CD4-positive, alpha-beta T cell treated with Interleukin-15 for 4 hours (primary cell): Measurements from ENCODE around the gene AARS2.

Source experiments
- DNase-seq: peaks from one replicate; pipeline ENCODE4 v3.0.0-alpha.2; 2020; ENCODE audit warnings: low spot score

The AARS2 gene

DNA sequence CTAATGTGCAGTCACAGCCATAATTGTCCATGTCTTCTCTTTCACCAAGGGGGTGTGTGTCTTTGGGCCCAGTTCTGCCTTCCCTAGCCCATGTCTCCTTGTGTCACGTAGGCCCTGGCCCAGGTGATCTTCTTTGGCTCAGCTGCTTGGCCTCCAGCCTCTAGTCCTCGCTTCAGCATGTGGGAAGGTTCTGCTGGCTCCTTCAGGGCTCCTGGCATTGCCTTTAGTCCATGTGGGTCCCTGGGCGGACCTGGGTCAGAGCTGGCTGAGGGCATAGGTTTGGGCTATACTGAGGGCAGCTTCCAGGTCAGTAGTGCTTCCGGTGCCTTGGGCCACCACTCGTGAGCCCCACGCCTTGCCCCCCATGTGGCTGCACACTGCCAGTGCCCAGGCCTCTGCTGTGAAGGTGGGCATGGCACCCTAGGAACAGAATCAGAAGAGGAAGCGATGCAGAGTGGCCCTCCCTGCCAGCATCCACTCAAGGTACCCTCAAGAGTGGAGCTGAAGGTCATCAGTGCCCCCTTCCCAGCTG is 12.8 kb downstream of the AARS2 start:
- DNase-seq = no peak

DNA sequence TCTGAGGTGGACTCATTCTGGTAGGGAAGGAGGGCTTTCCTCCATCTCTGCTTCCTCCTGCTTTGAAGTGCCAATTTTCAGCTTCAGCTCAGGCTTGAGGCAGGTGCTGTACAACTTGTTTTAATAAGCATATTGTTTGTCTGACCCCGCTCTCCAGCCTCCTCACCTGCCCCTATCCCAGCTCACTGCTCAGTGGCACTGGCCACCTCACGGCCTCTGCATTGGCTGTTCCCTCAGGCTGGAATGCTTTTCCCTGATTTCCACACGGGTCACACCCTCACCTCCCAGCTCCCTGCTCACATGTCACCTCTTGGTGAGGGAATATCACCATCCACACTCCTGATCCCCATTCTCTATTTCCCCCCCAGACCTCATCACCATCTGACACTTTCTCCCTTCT is 14.3 kb downstream of the AARS2 start:
- DNase-seq = no peak

DNA sequence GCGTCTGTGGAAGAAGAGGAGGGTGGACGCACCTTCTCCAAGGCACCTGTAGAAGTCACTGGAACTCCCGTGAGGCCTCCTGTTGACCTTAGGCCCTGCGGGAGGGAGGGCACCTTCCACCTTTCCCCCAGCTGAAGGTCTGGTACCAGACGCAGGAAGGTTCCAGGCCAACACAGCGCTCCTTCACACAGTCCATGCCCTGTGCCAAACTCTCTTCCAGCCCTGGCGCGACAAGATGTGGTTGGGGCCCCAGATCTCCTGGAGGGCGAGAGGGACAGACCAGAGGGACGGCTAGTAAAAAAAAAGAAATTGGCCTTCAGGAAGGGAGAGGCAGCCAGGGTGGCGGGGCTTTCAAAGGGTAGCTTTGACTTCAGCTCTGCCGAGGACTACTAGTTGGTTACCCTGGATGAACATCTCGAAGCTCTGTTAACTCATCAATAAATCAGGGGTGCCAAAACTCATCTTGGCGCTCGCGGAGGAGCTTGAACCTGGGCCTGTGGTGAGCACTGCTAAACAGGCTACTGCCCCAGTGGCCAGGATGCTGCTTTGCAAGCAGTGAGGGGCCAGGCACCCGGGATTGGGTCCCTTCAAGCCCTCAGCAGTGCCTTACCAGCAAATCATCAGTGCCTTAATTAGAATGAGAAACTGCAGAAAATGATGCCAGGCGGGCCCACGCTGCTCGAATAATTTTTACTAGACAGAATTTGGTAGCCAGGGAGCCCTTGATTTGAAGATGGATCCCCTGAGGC is 14.9 kb downstream of the AARS2 start:
- DNase-seq = no peak

DNA sequence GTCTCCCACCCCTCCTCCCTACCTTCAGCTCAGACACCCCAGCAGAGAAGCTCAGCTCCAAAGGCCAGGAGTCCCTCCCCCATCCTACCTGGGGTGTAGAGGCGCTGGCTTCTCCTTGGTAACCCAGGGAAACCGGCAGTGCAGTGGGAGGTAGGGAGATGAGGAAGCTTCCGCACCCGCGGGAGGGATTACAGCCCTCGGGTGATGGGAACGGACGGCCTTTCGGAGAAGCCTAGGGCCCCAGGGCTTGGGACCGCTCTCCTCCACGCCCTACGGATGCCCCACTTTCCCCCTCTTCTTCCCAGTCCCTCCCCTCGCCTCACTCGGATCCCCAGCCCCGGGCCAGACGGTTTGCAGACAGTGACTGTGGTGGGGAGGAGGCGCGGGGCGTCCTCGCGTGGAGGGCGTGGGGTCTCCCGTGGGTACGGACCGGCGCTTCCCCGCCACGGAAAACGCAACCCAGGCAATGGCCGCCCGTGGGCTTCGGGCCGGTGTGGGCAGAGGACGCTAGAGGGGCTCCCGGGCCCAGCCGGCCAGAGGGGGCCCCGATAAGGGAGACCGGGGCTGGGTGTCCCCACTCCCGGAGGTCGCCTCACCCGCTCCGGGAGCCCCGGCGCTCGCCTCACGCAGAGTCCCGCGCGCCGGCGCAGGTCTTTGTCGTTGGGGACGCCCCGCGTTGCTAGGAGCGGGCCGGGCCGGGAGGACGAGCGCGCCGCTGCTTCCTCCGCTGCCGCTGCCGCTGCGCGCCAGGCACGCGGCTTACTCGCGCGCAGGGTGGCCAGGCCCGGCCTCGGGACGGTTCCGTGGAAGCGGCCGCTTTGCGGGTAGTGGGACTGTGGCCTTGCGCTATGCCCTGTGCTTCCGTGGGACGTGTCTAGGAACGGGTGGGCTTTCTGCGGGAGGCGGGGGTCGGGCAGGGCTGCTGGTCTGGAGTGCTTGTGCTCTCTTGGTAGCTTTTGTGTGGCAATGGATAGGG is 15.8 kb downstream of the AARS2 start:
- DNase-seq = peak; percentile 13

DNA sequence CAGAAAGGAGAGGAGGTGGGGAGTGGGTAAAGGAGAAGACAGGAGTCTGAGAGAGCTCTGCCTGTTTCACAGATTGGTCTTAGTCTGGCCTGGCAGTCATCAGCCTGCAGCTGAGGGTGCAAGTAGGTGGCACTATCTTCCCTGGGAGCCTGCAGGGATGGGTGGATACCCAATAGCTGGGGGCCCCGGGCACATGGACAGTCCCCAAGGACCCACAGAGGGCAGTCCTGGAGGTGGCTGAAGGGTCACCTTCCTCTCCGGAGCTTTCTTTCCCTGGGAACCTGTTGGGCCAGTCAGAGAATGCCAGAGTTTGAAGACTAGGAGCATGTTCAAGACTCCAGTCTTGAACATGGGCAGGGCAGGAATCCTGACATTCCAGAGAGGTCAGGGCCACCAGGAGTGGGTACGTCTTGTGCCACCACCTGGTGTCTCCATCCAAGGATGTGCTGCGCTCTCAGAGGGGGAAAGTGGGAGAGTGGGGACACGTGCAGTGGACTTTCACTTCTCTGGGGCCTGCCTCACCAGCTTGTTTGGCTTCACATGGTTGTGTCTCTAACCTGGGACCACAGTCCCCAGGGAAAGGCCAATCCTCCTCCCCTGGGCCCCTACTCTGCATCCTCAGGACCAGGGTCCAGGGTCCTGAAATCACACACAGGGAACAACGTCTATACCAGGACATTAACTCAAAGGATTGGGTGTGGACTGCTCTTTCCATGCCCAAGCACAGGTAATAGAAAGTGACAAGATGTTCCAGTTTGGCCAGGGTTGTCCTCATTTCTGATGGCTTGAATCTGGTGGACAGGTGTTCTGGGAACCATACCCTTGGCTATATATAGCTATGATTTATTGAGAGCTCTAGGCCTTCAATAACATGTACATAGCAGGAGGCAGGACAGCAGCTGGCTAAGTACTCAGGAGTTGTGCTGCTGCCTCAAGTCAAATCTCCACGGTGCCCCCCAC is 18.0 kb downstream of the AARS2 start:
- DNase-seq = no peak

DNA sequence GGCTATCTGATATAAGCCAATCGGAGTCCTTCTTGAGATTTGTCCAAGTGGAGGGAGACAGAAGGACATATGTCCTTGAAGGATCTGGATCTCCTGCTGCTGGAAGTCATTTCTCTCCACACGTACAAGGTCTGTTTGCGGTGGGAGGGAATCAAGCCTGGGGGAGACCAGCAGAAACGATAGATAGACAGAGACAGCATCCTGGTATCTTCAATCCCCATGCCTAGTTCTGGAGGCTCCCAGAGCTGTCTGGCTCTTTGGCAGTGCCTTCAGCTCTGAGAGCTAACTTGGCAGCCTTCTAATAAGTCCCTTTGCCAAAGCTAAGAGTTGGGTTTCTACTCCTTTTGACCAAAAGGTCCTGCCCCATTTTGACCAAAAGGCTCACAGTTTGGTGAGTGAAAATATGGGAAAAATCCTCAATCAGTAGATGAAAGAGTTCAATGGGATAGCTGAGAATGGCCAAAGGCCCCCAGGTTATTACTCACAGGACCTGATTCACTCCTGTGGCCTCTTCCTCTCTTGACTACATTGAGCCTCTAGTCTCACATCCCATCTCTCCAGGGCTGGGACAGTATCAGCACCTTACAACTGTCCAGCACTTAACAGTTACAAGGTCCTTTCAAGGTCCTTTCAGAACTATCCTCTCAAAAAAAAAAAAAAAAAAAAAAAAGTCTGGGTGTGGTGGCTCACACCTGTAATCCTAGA is 20.3 kb downstream of the AARS2 start:
- DNase-seq = no peak

DNA sequence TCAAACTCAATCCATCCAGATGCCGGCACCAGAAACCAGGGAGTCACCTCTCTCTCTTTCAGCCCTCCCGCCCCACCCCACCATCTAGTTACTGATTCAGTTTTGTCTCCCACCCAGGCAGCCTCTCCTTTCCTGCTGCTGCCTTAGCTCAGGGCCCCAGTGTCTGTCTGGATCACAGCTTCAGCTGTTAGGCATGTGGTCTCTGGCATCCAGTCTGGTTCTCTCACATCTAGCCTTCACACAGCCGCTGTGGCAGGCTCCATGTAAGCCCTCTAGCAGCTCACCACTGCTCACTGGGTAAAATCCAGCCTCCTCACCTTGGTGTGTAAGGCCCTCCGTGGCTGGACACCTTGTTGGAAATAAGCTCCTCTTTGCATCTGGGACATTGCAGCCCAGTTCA is 21.3 kb downstream of the AARS2 start:
- DNase-seq = no peak

DNA sequence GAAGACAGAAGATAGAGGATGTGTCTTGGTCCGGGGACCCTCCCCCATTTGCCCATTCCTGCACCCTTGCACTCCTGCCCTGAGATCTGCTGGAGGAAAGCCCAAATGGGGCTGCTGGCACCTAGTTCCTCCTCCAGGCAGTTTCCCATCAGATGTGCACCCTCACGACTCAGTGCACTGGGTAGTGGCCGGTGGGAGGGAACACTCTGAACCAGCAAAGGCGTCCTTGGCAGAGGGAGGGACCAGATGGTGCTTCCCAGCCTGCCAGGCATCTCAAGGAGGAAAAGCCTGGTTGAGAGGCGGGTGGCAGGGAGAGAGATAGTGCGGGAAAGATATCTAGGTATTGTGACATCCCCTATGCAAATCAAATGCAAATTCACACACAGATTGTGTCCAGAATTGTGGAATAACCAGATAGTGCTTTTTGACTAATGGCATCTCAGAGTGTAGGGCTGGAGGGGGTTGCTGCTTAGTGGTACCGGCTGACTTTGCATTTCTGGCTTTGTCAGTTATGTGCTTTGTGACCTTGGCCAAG is 23.4 kb downstream of the AARS2 start:
- DNase-seq = no peak

DNA sequence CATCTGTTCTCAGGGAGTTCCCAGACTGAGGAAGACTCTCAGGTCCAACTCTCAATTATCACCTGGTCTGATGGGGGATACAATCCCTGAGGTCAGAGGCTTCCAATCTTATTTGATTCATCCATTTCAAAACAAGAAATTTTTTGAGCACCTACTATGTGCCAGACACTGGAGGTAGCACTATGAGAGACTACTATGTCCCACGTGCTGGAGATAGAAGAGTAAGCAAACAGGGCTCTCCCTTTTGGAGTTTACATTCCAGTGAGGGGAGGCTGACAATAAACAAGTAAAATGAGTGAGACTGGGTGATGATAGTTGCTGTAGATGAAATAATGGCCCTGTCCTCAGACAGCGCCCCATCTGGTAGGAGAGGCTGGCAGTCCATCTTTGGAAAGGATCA is 26.4 kb downstream of the AARS2 start:
- DNase-seq = no peak

DNA sequence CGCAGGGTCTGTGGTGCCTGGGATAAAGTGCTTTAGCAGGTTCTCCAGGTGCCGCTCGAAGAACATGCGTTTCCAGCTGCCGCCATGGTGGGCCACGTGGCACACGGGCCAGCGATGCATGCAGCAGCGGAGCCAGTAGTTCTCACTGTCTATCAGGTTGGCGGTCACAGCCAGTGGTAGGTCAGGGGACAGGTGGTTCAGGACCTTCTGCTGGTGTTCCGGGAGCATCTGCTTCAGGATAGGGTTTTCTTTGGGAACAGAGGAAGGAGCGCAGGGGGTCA is 26.9 kb downstream of the AARS2 start:
- no peak for DNase-seq

DNA sequence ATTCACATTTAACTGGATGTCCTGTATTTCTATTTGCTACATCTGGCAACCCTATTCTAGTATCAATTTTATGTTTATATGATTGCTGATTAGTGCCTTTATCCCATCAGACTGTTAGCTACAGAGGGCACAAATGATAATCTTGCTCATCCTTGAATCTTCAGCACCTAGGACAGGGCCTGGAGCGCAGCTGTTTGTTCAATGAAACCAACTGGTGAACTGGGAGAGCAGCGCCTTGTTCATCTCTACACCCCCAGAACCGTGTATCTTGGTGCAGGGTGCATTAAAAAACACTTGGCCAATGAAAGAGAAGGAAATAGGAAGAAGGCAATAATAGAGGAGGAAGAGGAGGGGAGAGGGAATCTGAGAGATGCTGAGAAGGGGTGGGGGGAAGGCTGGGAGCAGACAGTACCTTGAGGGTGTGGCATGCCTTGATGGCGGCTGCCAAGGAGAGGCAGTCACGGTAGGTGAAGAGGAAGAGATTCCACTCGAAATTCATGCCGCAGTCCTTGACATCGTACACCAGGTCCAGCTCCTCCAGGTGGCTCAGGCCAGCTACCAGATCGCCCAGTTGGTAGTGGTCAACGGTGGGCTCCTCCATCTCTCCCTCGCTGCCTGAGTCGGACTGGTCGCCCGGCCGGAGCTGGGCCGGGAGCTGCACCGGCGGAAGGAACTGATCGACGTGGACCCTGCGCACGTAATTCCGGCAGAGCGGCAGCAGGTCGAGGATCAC is 27.4 kb downstream of the AARS2 start:
- no peak for DNase-seq

DNA sequence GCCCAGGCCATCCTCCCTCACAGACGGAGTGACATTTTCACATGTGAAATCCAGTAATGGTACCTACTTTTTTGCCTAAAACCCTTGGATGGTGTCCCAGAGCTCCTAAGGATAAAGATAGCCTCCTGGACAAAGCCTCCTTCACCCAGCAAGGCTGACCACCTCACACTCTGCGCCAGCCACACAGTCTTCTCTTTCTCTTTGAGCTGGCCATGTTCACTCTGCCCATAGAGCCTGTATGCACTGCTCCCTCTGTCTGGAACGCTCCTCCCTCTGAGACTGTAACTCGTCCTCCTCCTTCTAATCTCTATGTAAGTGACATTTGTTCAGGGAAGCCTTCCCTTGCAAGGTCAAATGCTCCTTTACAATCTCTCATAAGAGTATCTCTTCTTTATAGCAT is 28.3 kb downstream of the AARS2 start:
- no peak for DNase-seq

DNA sequence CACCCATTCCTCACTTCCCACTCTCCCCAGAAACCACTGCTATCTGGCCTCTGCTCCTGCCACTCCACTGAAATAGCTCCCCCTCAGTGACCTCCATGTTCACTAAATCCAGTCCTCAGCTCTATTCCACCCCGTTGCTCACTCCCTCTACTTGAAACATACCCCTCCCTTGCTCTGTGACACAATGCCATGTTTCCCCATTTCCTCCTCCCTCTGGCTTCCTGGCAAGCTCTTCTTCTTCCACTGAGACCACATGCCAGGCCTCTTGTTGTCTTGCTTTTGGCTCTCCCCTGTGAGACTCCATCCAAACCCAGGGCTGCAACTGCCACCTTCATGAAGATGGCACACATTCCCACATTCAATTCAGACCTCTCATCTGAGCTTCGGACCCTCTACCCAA is 29.0 kb downstream of the AARS2 start:
- DNase-seq = no peak

DNA sequence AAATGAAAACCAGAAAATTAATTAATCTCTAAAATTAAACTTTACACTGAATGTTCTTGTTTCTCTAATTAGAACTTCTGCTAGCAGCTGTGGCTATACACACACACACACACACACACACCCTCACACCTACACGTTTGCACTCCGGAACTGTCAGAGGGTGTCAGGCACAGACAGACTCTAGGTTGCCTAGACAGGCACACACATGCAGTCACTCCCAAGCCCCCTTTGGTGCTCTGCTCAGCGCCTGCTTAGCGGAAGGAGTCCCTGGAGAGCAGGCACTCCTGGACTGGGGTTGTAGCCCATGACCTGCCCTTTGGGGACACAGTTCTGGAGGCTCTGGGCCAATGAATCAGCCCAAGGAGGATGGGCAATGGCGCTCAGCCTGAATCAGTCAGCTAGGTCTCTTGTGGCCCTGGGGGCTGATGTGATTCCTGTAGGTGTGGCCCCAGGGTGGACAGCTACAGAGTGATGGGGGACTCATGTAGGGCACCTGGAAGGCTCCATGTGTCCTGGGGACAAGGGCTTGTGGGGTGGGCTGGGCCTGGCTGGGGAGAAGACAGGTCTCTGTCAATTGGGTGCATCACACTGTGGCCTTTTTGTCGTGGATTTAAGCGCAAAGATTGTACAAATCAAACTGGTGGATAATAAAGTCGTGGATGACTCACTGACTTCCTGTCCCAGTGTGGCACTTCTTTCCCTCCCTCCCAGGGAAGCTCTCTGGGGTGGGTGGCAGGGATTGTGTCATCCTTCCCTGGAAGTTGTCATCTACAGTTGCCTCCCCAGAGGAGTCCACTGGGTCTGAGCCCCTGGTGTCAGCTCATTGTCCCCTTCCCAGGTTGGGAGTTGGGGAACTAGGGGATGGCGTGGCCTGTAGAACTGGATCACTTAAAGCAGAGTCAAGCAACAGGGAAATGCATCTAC is 34.1 kb downstream of the AARS2 start:
- no peak for DNase-seq

DNA sequence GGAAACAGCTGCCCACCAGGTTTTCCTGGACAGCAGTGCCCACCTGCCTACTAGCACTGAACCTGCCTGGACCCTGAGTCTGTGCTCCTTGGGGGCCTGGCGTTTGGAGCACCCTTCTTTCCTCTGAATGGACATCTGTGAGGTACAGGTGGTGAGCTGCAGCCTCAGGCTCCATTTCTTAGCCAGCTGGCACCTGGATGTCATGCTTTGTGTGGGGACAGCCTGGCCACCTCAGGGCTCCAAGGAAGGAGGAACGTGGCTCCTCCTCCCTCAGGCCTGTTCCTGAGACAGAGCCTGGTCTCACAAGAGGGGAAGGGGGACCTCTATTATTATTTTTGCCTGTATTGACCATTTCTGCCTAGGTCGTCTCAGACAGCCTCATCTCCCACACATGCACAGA is 34.8 kb downstream of the AARS2 start:
- no peak for DNase-seq

DNA sequence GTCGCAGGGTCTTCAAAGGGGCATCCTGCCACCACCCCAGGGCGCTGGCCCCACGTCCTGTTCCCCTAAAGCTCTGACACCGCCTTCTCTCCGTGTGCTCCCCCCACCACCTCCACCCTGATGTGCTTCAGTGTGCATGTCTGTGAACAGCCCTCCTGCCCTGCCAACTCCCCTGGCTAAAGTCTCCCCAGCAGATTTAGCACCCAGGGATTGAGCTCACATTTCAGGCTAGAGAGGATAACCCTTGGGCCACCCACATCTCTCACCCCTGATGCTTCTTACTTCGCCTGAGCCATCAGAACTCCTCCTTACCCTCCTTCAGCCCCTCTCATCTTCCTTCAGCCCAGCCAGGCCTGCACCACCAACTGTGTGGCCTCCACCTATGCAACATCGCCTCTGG is 35.4 kb downstream of the AARS2 start:
- DNase-seq = no peak

DNA sequence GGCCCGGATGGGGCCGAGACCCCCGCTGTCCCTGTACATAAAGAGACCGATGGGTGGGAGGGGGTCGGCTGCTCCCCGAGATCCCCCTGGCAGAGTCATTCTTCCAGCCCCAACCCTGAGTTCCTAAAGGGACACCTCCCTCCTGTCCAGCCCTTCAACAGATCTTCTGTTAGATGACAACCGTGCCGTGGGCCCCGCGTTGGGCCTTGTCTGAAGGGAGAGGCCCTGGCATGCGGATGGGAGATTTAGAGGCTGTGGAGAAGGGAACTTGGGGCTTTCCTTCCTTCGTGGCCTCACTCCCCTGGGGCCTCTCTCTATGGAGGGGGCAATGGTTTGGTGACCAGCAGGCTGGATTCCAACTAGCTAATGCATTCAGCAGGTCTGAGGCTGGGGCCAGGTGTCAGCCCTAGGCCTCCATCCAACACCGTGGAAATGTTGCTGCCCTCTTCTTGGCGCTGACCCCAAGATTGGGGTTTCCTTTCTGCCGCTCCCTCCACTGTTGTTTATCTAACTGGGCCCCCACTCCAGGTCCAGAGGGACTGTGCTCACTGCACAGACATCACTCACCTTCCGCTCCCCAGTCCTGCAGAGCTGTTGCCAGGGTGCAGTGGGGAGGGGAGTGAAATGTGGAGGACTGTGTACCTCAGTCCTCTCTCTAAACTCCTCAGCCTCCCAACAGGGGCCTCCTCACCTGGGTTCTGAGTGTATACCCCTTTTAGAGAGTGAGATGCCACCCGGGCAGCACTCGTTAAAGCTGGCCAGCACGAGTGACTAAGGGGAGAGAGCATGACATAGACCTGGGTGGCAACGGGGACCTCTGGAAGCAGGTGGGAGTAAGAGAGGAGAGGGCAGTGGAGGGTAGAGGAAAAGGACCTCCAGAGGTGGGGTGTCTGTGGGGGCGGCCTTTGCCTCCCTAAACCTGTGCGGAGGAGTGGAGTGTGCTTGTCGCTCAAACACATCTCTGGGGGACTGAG is 36.2 kb downstream of the AARS2 start:
- no peak for DNase-seq
